ENCODE results near the gene GJA8.
"Not testable (repeated sequence)": the region's sequence is repeated elsewhere in the genome, so short reads cannot be mapped to it uniquely, and the experiment has no call there.

The GJA8 gene

DNA sequence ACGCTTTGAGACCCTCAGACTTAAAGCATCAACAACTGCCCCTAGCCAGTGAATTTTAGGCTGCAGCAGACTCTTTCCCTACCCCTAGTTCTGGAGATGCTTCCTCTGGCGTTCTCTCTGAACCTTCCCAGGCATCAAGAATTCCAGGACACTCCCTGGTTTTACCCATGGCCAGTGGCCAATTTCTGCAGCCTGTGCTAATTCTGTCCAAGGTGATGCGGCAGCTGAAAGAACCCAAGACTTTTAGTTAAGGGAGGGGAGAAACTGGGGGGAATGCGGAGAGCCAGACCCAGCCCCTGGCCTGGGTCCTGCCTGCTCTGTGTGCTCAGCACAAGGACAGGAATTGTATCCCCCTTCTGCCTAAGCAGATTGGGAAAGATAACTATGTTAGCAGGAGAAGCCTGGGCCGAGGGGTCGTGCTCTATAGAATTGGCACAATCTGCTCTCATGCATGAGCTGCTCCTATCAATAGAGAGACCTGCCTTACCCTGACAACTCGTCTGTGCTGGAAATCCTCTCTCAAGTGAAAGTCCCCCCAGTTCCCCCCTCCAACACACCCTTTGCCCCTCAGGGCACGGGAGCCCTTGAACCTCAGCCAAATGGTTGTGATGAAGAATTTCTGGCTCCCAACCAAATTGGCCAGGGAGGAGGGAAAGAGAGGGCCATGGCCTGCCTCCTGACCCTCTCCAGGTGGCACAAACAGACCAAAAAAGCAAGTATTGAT, 5.4 kb upstream of the GJA8 start:
- in situ Hi-C loops (cut with MboI; ENCODE audit: low sequenced_read_pairs) = loop anchor here (10.0 to 25.0 kb wide), 2 partner anchors 402 to 610 kb away; no protein-coding TSS in a partner anchor
- H3K9me3 ChIP-seq = no peaks in the 10 kb centered on the region
- no peaks in the 10 kb centered on the region for H3K36me3 ChIP-seq (replicated peaks)
- H3K4me1 ChIP-seq = no peaks in the 10 kb centered on the region; the same call in 1 of the 2 replicates
- no peak overlapping the region for H3K4me3 ChIP-seq
- no peak for DNase-seq (ENCODE audit: low spot score in 2 of 2)
- no peaks in the 10 kb centered on the region for H3K27me3 ChIP-seq (ENCODE audit: low read depth)

DNA sequence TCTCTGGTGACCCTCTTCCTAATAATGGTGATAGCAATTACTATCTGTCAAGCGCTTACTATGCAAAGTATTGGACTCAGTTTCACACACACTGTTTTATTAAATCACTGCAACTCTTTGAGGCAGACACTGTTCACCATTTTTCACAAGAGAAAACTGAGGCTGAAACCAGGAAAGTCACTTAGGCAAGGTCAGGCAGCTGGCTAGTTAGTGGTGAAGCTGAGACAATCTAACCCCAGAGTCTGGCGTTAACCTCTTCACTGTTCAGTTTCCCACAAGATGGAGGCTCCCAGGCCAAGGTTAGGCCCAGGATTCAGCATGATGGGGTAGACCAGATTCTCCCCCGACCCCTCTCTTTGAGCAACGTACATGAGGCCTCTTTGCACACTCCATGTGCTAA, 4.8 kb upstream of the GJA8 start:
- H3K4me3 ChIP-seq = no peak overlapping the region
- H3K36me3 ChIP-seq (replicated peaks) = no peaks in the 10 kb centered on the region
- in situ Hi-C loops (cut with MboI; ENCODE audit: low sequenced_read_pairs) = loop anchor here (10.0 to 25.0 kb wide), 2 partner anchors 403 to 610 kb away; no protein-coding TSS in a partner anchor
- no peak for DNase-seq (ENCODE audit: low spot score in 2 of 2)
- H3K27me3 ChIP-seq (ENCODE audit: low read depth) = no peaks in the 10 kb centered on the region
- H3K4me1 ChIP-seq = no peaks in the 10 kb centered on the region; the same call in 1 of the 2 replicates
- H3K9me3 ChIP-seq = no peaks in the 10 kb centered on the region

DNA sequence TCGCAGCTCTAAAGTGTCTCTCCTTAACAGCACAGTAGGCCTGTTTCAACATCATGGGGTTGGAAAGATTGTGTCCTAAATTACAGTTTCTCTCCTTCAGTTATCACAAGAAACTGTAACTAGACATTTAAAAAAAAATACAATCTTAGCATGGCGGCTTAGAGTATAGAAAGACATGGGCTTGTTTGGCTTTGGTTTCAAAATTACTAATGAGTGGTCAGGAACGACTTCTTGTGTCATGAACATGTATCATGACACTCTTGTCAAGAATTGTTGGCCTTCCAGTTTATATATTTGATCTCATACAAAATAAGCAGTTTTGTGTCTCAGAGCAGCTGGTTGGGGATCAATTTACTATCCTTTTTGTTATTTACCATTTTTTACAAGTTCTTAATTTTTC, 2.1 kb downstream of the GJA8 start:
- Histone ChIP-seq H3K36me3 (replicated peaks) (no peaks in the 10 kb centered on the region), H3K4me1 (no peaks in the 10 kb centered on the region; the same call in 1 of the 2 replicates), H3K4me3 (no peak overlapping the region), H3K27me3 (ENCODE audit: low read depth) (no peaks in the 10 kb centered on the region), H3K9me3 (no peaks in the 10 kb centered on the region)
- DNase-seq (ENCODE audit: low spot score in 2 of 2) = no peak
- in situ Hi-C loops (cut with MboI; ENCODE audit: low sequenced_read_pairs) = no loop called here

DNA sequence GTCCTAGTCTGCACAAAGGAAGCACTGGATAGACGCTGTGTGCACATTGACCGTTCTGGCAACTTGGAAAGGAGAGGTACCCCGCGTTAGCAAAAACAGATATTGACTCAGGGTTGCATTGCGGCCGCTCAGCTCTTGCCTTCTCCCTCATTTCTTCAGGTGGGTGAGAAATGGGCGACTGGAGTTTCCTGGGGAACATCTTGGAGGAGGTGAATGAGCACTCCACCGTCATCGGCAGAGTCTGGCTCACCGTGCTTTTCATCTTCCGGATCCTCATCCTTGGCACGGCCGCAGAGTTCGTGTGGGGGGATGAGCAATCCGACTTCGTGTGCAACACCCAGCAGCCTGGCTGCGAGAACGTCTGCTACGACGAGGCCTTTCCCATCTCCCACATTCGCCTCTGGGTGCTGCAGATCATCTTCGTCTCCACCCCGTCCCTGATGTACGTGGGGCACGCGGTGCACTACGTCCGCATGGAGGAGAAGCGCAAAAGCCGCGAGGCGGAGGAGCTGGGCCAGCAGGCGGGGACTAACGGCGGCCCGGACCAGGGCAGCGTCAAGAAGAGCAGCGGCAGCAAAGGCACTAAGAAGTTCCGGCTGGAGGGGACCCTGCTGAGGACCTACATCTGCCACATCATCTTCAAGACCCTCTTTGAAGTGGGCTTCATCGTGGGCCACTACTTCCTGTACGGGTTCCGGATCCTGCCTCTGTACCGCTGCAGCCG, 5.4 kb downstream of the GJA8 start:
- DNase-seq (ENCODE audit: low spot score in 2 of 2) = no peak
- Histone ChIP-seq H3K27me3 (ENCODE audit: low read depth) (no peaks in the 10 kb centered on the region), H3K9me3 (no peaks in the 10 kb centered on the region), H3K4me3 (no peak overlapping the region), H3K4me1 (no peaks in the 10 kb centered on the region), H3K36me3 (replicated peaks) (no peaks in the 10 kb centered on the region)
- in situ Hi-C loops (cut with MboI; ENCODE audit: low sequenced_read_pairs) = no loop called here

DNA sequence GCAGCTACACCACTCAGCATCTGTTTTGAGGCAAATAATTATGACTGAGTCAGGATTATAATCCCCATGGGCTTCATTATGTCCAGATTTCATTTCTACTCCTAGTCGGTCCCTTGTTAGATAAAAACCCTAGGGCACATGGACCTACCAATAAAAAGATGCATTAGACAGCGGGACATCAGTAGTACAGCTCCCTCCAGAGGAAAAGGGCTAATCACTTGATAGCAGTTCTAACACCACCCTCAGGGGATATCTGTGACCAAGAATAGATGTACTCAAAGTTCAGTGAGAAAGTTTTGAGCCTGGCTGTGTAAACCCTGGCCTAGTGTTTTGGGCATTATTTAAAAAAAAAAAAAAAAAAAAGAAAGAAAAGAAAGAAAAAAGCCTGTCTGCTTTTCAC, 10.0 kb downstream of the GJA8 start:
- Histone ChIP-seq H3K4me3 (no peak overlapping the region), H3K27me3 (ENCODE audit: low read depth) (no peaks in the 10 kb centered on the region), H3K36me3 (replicated peaks) (no peaks in the 10 kb centered on the region), H3K9me3 (no peaks in the 10 kb centered on the region), H3K4me1 (no peaks in the 10 kb centered on the region)
- in situ Hi-C loops (cut with MboI; ENCODE audit: low sequenced_read_pairs) = no loop called here
- DNase-seq (ENCODE audit: low spot score in 2 of 2) = no peak

DNA sequence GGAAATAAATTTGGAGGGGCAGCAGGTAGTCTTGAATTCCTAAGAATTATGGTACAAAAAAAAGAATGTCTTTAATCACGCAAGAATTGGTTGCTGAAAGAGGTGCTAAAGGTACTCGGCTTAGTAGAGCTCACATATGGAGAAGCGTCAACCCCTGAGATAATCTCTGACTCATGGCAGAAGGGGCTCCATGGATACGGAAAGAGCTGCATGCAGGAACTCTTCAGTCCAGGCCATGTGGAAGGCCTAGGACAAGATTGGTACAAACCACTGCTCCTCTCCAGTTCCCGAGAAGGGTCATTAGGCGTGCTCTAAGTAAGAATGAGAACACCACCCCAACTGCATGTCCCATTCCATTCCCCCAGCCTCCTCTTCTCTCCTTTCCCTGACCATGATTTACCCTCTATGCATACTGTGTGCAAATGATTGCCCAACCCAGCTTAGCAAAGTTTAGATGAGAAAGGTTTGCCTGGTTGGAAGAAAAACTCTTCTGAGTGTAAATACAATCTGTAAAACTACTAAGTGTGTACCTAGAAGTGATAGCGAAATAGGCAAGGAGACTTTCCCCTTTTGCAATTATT, 10.9 kb downstream of the GJA8 start:
- H3K4me3 ChIP-seq = no peak overlapping the region
- H3K9me3 ChIP-seq = no peaks in the 10 kb centered on the region
- H3K36me3 ChIP-seq (replicated peaks) = no peaks in the 10 kb centered on the region
- H3K27me3 ChIP-seq (ENCODE audit: low read depth) = no peaks in the 10 kb centered on the region
- DNase-seq (ENCODE audit: low spot score in 2 of 2) = no peak
- H3K4me1 ChIP-seq = no peaks in the 10 kb centered on the region
- in situ Hi-C loops (cut with MboI; ENCODE audit: low sequenced_read_pairs) = no loop called here

DNA sequence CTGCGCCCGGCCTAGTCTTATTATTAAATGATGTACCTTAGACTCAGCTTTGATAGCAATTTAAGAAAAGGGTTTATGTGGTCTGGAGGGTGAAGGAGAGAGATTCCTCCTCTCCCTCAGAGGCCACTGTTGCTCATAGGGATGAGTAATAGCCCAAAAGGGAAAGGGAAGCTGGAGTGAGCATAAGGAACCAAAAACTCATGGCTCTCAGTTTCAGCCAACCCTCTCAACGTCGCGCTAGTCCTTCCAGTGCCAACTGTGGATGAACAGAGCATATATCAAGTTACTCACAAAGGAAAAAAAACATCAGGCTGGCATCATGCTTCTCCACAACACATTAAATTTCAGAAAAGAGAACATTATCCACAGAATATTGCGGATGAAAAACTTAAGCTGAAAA, 17.3 kb downstream of the GJA8 start:
- in situ Hi-C loops (cut with MboI; ENCODE audit: low sequenced_read_pairs) = no loop called here
- no peaks in the 10 kb centered on the region for H3K27me3 ChIP-seq (ENCODE audit: low read depth)
- no peak for DNase-seq (ENCODE audit: low spot score in 2 of 2)
- no peaks in the 10 kb centered on the region for H3K36me3 ChIP-seq (replicated peaks)
- peaks cover 4% of the 10 kb centered on the region for H3K4me1 ChIP-seq
- no peak overlapping the region for H3K4me3 ChIP-seq
- H3K9me3 ChIP-seq = no peaks in the 10 kb centered on the region

DNA sequence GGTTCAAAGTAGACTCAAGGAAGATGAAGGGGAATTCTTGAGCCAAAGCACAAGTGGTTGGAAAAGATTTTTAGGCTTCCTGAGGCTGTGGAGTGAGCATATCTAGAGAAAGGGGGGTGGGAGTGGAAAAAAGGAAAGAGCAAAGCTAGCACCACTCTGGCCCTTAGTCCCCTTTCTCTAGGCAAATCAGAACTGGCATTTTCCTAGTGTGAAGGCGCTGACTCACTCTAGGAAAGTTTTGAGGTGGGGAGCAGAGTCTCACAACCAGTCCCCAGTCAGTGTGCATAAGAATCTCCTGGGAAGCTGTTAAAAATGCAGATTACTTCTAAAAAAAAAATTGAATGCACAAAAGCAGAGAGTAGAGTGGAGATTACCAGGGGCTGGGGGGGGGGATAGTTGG, 22.2 kb downstream of the GJA8 start:
- no peaks in the 10 kb centered on the region for H3K27me3 ChIP-seq (ENCODE audit: low read depth)
- DNase-seq (ENCODE audit: low spot score in 2 of 2) = no peak
- H3K36me3 ChIP-seq (replicated peaks) = no peaks in the 10 kb centered on the region
- in situ Hi-C loops (cut with MboI; ENCODE audit: low sequenced_read_pairs) = no loop called here
- H3K4me1 ChIP-seq = peaks cover 4% of the 10 kb centered on the region
- no peaks in the 10 kb centered on the region for H3K9me3 ChIP-seq
- no peak overlapping the region for H3K4me3 ChIP-seq

DNA sequence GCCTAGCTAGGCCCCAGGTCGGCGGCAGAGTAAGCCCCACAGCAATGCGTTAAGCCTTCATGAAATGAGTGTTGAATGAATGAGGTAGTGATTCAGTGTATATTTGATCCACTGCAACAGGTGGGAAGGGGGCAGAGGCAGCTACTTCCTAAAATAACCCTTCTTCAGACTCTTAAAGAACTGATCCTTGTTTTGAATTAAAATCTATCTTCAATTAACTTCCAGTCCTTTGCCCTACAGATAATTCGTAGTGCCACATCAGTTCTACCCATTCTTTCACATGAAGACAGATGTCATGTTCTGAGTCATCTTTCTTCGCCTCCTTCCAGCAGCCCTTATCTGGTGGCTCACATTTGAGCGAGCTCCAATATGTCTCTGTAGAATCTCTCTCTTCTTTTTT, 24.6 kb downstream of the GJA8 start:
- in situ Hi-C loops (cut with MboI; ENCODE audit: low sequenced_read_pairs) = not testable (repeated sequence)

DNA sequence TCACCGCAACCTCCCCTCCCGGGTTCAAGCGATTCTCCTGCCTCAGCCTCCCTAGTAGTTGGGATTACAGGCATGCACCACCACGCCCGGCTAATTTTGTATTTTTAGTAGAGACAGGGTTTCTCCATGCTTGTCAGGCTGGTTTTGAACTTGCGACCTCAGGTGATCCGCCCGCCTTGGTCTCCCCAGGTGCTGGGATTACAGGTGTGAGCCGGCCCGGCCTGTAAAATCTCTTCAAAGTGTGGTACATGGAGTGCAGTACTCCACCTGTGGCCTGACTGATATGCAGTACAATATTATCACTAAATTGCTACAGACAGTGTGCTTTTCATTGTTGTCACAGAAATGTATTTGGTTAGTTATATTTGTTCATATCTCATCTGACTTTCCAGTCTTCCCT, 25.1 kb downstream of the GJA8 start:
- H3K36me3 ChIP-seq (replicated peaks); in situ Hi-C loops (cut with MboI; ENCODE audit: low sequenced_read_pairs); DNase-seq (ENCODE audit: low spot score in 2 of 2); H3K4me1 ChIP-seq; H3K27me3 ChIP-seq (ENCODE audit: low read depth); H3K9me3 ChIP-seq; H3K4me3 ChIP-seq: not testable (repeated sequence)

More for the DNA sequence above, 24.6 kb downstream of the GJA8 start:
- H3K9me3 ChIP-seq; H3K4me3 ChIP-seq; H3K36me3 ChIP-seq (replicated peaks); DNase-seq (ENCODE audit: low spot score in 2 of 2); H3K4me1 ChIP-seq; H3K27me3 ChIP-seq (ENCODE audit: low read depth): not testable (repeated sequence)

DNA sequence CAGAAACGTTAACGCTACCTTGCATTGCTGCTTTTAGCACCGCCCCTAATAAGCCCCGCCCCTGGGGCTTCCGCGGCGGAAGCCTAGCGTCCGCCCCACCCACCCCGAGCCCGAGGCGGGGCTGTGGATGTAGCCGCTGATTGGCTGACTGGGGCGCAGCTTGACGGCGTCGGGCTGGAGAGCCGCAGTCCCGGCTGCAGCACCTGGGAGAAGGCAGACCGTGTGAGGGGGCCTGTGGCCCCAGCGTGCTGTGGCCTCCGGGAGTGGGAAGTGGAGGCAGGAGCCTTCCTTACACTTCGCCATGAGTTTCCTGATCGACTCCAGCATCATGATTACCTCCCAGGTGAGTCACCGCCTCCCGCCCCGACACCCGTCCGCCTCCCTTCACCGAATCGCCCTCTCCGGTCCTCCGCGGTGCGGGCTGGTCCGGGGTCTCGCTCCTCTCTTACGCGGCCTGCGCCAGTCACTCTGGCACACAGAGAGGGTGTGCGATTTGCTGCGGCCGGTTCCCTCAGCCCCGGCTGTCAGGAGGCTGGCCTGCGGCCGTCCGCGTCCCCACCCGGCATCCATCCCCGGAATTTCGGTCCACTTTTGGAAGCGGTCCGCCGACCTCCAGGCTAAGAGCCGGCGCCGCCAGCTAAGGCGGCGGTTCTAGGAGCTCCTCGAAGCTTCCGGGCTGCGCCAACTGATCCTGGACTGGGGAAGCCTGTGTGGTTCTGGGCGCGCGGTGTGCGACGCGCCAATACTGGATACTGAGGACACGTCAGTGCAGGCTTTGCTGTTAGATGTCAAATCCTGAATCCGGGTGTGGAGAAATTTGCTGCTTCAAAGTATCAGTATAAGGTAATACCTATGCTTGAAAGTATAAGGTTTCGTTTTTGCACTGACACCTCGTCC, 25.9 kb downstream of the GJA8 start, which contains the start of gene GPR89B:
Gene GPR89B (plus strand): TSS at position 185 of the 897 bp plus-strand sequence. CDS start 117 bp downstream, at position 302.
- H3K27me3 ChIP-seq (ENCODE audit: low read depth); H3K9me3 ChIP-seq; H3K36me3 ChIP-seq (replicated peaks); H3K4me1 ChIP-seq; in situ Hi-C loops (cut with MboI; ENCODE audit: low sequenced_read_pairs): not testable (repeated sequence)
- peak; percentile 67 to 89 for DNase-seq (ENCODE audit: low spot score in 2 of 2)
- peak within 1 kb of the TSS; percentile 74 for H3K4me3 ChIP-seq

DNA sequence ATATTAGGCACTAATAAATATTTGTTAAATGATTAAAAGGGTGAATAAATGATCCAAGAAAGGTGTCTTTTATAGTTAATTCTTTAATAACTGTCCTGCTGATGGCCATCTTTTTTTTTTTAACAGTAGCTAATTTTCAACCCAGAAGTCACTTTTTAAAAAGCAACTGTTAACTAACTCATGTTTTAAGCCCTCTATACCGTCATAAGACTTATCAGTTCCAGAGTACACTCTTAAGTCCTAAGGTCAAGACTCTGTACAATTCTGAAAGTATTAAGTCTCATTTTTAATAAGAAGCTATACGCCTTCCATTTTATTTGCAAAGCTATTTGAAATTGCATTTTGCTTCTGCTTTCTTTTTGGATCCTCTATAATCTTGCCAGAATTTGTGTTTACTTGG, 28.5 kb downstream of the GJA8 start:
- DNase-seq (ENCODE audit: low spot score in 2 of 2); H3K4me3 ChIP-seq; in situ Hi-C loops (cut with MboI; ENCODE audit: low sequenced_read_pairs); H3K4me1 ChIP-seq; H3K36me3 ChIP-seq (replicated peaks); H3K27me3 ChIP-seq (ENCODE audit: low read depth); H3K9me3 ChIP-seq: not testable (repeated sequence)

DNA sequence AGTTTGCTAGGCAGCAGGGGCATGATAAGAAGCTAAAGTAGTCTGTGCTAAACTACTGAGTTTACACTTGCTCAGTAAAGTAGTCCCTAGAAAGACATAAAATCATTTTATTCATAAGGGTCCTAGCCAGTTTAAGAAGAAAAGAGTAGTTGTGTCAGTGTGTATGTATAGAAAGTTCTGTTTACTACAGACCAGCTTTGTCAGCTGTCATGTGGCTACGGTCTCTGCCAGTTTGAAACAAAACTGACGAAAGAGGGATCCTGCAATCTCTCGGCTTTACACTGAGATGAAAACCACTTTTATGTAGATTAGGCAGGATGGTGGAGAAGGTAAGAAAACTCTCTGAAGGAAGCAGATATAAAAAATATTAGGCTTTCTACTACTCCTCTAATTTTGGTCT, 32.7 kb downstream of the GJA8 start:
- H3K36me3 ChIP-seq (replicated peaks); H3K9me3 ChIP-seq; H3K4me1 ChIP-seq; DNase-seq (ENCODE audit: low spot score in 2 of 2); in situ Hi-C loops (cut with MboI; ENCODE audit: low sequenced_read_pairs); H3K27me3 ChIP-seq (ENCODE audit: low read depth); H3K4me3 ChIP-seq: not testable (repeated sequence)

Measured in HAP-1 (cell line).